NCI-H2029 treated with DMSO at 0.1 percent for 48 hours (cell line): ENCODE results near the gene INHBC.
"Not testable (repeated sequence)": the region's sequence is repeated elsewhere in the genome, so short reads cannot be mapped to it uniquely, and the experiment has no call there.

Experiments used
- DNase-seq: peaks from one replicate; lab custom pipeline; 2025; lab: John Stamatoyannopoulos, UW

INHBC gene

GRCh38 chr12:57429473-57430111 lies 5.0 kb upstream of the INHBC start:
- peak; percentile 16 for DNase-seq

- DNase-seq, result no peak
These were observed 4.3 kb upstream of the INHBC start for GRCh38 chr12:57430112-57430930.

GRCh38 chr12:57430931-57431566 lies 3.5 kb upstream of the INHBC start, which contains the start of gene R3HDM2:
R3HDM2 (minus strand) TSS chr12:57431043; CDS start chr12:57310428, 120,615 bp downstream.
- DNase-seq, result peak; percentile 80

- no peak for DNase-seq
These were observed 2.9 kb upstream of the INHBC start for GRCh38 chr12:57431654-57432188.

GRCh38 chr12:57433370-57433769 lies 1.2 kb upstream of the INHBC start:
- no peak for DNase-seq

GRCh38 chr12:57435293-57435692 lies 709 bp downstream of the INHBC start:
- DNase-seq, result no peak

- DNase-seq, result no peak
These were observed 3.8 kb downstream of the INHBC start for GRCh38 chr12:57438400-57438799.

GRCh38 chr12:57439762-57440266 lies 5.2 kb downstream of the INHBC start:
- no peak for DNase-seq

- not testable (repeated sequence) for DNase-seq
These were observed 6.8 kb downstream of the INHBC start for GRCh38 chr12:57441393-57441792.

GRCh38 chr12:57441846-57442427 lies 7.4 kb downstream of the INHBC start:
- DNase-seq, result no peak

GRCh38 chr12:57444337-57444736 lies 9.8 kb downstream of the INHBC start:
- not testable (repeated sequence) for DNase-seq

GRCh38 chr12:57444744-57445143 lies 10.2 kb downstream of the INHBC start:
- no peak for DNase-seq

GRCh38 chr12:57446292-57446960 lies 11.8 kb downstream of the INHBC start:
- no peak for DNase-seq

GRCh38 chr12:57448669-57449068 lies 14.1 kb downstream of the INHBC start:
- no peak for DNase-seq

- no peak for DNase-seq
These were observed 14.8 kb downstream of the INHBC start for GRCh38 chr12:57449375-57449774.

GRCh38 chr12:57450057-57450456 lies 15.5 kb downstream of the INHBC start:
- no peak for DNase-seq

GRCh38 chr12:57451233-57451778 lies 16.7 kb downstream of the INHBC start:
- no peak for DNase-seq

GRCh38 chr12:57452181-57452936 lies 17.8 kb downstream of the INHBC start:
- no peak for DNase-seq

GRCh38 chr12:57452937-57453509 lies 18.4 kb downstream of the INHBC start:
- peak; percentile 32 for DNase-seq

- DNase-seq, result no peak
These were observed 19.6 kb downstream of the INHBC start for GRCh38 chr12:57454213-57454565.
